Thoracic aorta (tissue), 2 donors: ENCODE results near the gene ARHGAP5. TPM values are rescaled to one million over a fixed set of nuclear protein-coding genes. Genes with fewer than 3 reads are reported as not detected.

Experiments used
- ATAC-seq: fragments of 150-250 bp; one replicate; pipeline ENCODE4 v1.8.0; 2017; ENCODE audit warnings: low read depth; ENCODE audit not compliant: insufficient number of reproducible peaks, low FRiP score
- DNase-seq: peaks from one replicate; pipeline ENCODE4 v3.0.0-alpha.2; 2020; ENCODE audit warnings: low spot score
- H3K27ac ChIP-seq, 2 donors: fragments of 200-600 bp; sonication (generic); 1 replicate in 1 of 2; 2 replicates in 1 of 2; pipeline ENCODE4 v1.5.1; 2016; ENCODE audit warnings: mild to moderate bottlenecking in 2 of 2, moderate library complexity in 2 of 2
- H3K27me3 ChIP-seq: fragments of 200-600 bp; sonication (generic); replicated peaks from 2 replicates; pipeline ENCODE4 v1.6.0; 2016; ENCODE audit warnings: mild to moderate bottlenecking; ENCODE audit not compliant: insufficient read depth
- H3K36me3 ChIP-seq: fragments of 200-600 bp; sonication (generic); one replicate; pipeline ENCODE4 v1.5.1; 2016
- H3K4me1 ChIP-seq, 2 donors: fragments of 200-600 bp; sonication (generic); 1 replicate in 1 of 2; 2 replicates in 1 of 2; pipeline versions ENCODE4 v1.5.1 to v1.6.0; 2016; ENCODE audit warnings: low read depth in 2 of 2, mild to moderate bottlenecking in 1 of 2; ENCODE audit not compliant: control insufficient read depth in 1 of 2
- H3K4me3 ChIP-seq: fragments of 200-600 bp; sonication (generic); 2 replicates; pipeline ENCODE4 v1.5.1; 2016; ENCODE audit warnings: mild to moderate bottlenecking
- H3K9me3 ChIP-seq: fragments of 200-600 bp; sonication (generic); 2 replicates; pipeline ENCODE4 v1.5.1; 2016
- CTCF ChIP-seq: fragments of 200-600 bp; sonication (generic); IDR thresholded peaks from one replicate; pipeline ENCODE4 v1.5.1; 2019; ENCODE audit warnings: antibody characterized with exemption
- total RNA-seq, 2 donors: library from RNA; depleted of rRNA; stranded (reverse); fragments of >200 nt; gene quantifications; one replicate each; pipeline versions ENCODE4 v1.1.0 to v1.2.3, GENCODE V29; 2016

ARHGAP5 gene
- total RNA-seq, 2 donors from 2014 or later, result 77.7 to 93.3 TPM

GRCh38 chr14:32039401-32040030 lies 37.6 kb upstream of the ARHGAP5 start:
- Histone ChIP-seq H3K27me3 (no peaks in the 10 kb centered on the region), H3K4me3 (no peak overlapping the region), H3K27ac (no peak overlapping the region), H3K36me3 (no peaks in the 10 kb centered on the region), H3K4me1 (no peaks in the 10 kb centered on the region), H3K9me3 (no peaks in the 10 kb centered on the region)
- no peak for TF ChIP-seq CTCF
- ATAC-seq, result no peak
- DNase-seq, result no peak

DNA sequence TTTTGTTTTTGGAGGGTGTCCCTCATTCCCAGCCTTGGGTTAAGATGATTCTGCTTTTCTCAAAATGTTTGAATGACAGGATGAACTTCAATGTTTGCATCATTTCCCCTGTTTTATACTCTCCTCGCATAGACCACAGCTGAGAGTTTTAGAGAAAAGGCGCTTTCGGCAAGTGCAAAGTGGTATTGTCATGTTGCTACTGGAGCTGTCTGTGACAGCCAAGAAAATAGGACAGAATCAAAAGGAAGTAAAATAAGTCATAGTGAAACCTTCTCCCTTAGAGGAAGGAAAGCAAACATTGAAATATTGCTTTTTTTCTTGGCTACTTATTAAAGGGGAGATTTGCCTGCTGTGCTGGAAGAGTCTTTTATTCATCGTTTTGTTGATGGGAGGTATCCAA lies 33.5 kb upstream of the ARHGAP5 start:
- H3K4me1 ChIP-seq, result no peaks in the 10 kb centered on the region
- ATAC-seq (no peak), DNase-seq (no peak)
- no peak overlapping the region for H3K4me3 ChIP-seq
- H3K36me3 ChIP-seq, result no peaks in the 10 kb centered on the region
- no peaks in the 10 kb centered on the region for H3K9me3 ChIP-seq
- no peak for TF ChIP-seq CTCF
- H3K27ac ChIP-seq, result no peak overlapping the region
- H3K27me3 ChIP-seq, result no peaks in the 10 kb centered on the region

DNA sequence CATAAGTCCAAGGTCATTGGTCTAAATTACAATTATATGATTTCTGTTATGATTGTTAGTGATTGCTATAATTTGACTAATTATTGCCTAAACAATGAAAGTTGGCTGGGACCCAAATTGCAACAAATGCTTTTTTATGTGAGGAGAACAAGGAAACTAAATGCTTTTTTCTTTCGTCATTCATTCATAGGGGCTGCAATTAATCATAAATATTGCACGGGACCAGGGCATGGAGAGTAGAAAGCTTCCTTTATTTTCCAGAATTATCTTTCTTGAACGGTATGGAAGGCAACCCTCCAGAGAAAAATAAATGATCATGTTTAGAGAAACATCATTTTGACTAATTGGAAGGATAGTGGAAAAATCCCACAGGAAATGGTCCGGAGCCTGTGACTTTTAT lies 32.6 kb upstream of the ARHGAP5 start:
- ATAC-seq (no peak), DNase-seq (no peak)
- Histone ChIP-seq H3K36me3 (no peaks in the 10 kb centered on the region), H3K4me1 (no peaks in the 10 kb centered on the region), H3K27me3 (no peaks in the 10 kb centered on the region), H3K9me3 (no peaks in the 10 kb centered on the region), H3K4me3 (no peak overlapping the region), H3K27ac (no peak overlapping the region)
- no peak for TF ChIP-seq CTCF

DNA sequence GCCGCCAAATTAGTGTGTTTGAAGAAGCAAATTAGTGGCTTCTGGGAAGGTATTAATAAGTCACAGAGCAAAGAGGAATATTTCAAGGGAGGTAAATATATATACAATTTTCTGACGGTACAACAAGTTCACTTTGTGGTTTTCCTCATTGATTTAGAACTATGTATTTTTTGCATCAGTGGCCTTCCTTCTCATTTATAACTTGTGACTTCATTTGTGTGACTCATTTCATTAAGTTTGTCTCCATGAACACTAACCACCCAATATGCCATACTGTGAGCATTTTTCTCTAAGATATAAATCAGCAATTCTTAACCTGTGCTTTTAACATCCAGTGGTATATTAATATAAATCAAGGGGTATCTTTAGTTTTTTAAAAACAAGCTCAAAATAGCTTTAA lies 29.3 kb upstream of the ARHGAP5 start:
- Histone ChIP-seq H3K36me3 (no peaks in the 10 kb centered on the region), H3K27me3 (no peaks in the 10 kb centered on the region), H3K4me1 (no peaks in the 10 kb centered on the region), H3K4me3 (no peak overlapping the region), H3K27ac (no peak overlapping the region), H3K9me3 (no peaks in the 10 kb centered on the region)
- TF ChIP-seq CTCF, result no peak
- no peak for DNase-seq
- ATAC-seq, result no peak

DNA sequence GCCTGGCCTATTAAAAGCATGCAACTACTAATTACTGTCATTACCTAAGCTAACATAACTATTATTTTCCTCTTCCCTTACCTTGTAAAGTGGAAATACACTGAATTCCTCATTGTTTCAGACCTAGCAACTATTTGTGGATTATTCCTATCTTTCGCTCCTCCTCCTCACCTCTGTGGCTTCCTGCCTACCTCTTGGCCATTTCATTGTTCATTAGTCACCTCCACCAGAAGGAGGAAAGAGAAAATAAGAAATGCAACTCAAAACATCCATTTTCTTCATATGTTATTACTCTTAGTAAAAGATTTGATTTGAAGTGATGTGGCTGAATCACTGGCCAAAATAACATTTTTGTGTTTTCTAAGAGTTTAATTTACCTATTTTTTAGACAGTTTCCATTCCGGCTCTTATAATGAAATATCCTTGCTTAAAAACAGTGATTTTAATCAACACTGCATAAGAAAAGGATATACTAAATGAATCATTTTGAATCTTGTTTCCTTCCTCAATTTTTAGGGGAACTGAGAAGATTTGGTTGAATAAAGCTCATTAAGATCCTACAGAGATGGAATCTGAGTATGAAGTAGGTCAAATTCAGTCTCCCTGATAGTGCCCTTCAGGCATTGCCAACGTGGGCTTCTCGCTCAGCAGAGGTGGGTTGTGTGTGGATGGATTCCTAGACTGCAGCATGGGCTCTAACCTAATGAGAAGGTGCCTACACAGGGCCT lies 27.6 kb upstream of the ARHGAP5 start:
- Histone ChIP-seq H3K27ac (no peak overlapping the region), H3K4me3 (no peak overlapping the region), H3K4me1 (no peaks in the 10 kb centered on the region), H3K9me3 (no peaks in the 10 kb centered on the region), H3K36me3 (no peaks in the 10 kb centered on the region), H3K27me3 (no peaks in the 10 kb centered on the region)
- ATAC-seq, result no peak
- DNase-seq, result no peak
- TF ChIP-seq CTCF, result no peak
